ENCODE measurements around the gene BABAM2. TPM values are rescaled to one million over a fixed set of nuclear protein-coding genes. Genes with fewer than 3 reads are reported as not detected.

BABAM2 gene
- total RNA-seq, 1 donor = 42.0 TPM

DNA sequence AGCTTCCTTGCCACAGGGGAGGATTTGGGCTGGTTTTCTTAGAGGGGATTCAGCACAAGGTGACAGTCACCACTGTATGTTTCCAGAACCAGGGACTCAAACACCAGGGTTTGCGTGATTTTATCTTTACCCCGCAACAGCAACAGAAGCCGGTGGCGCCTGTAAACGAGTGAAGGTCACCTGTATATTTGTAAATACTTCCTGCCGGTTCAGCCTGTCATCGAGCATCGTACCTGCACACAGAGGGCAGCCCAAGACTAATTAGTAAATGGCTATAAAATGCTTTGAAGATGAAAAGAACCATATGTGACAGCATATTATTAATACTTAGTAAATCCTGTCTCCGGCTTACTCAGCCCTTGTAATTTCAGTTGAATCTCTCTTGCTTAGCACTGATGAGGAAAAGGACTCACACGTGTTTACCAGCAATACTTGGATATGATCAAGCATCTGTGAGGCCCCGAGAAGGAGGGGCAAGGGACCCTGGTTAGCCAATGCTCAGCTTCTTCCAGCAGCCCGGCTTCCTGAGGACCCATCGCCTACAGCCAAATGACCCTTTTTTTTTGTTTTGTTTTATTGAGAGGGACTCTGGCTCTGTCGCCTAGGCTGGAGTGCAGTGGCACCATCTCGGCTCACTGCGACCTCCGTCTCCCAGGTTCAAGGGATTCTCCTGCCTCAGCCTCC lies 450.8 kb downstream of the BABAM2 start:
- peak; percentile 55 for DNase-seq (ENCODE audit: insufficient read length, low spot score, missing footprints)
- Histone ChIP-seq H3K4me3 (ENCODE audit: insufficient read depth, low read length) (no peak overlapping the region), H2AFZ (ENCODE audit: low read length) (no peak overlapping the region), H3K79me2 (ENCODE audit: insufficient read depth, low read length) (no peaks in the 10 kb centered on the region), H3K27ac (ENCODE audit: low read depth, low read length) (no peak overlapping the region), H3K36me3 (ENCODE audit: insufficient read depth, low read length) (no peaks in the 10 kb centered on the region), H3K4me2 (ENCODE audit: insufficient read depth, low read length) (no peak overlapping the region), H3K9me3 (ENCODE audit: low read depth, low read length) (no peaks in the 10 kb centered on the region), H4K20me1 (ENCODE audit: insufficient read depth, low read length) (no peaks in the 10 kb centered on the region), H3K27me3 (ENCODE audit: insufficient read depth, low read length) (no peaks in the 10 kb centered on the region), H3K4me1 (ENCODE audit: insufficient read depth, low read length) (peaks cover 39% of the 10 kb centered on the region)
- TF ChIP-seq, protein P1, sequence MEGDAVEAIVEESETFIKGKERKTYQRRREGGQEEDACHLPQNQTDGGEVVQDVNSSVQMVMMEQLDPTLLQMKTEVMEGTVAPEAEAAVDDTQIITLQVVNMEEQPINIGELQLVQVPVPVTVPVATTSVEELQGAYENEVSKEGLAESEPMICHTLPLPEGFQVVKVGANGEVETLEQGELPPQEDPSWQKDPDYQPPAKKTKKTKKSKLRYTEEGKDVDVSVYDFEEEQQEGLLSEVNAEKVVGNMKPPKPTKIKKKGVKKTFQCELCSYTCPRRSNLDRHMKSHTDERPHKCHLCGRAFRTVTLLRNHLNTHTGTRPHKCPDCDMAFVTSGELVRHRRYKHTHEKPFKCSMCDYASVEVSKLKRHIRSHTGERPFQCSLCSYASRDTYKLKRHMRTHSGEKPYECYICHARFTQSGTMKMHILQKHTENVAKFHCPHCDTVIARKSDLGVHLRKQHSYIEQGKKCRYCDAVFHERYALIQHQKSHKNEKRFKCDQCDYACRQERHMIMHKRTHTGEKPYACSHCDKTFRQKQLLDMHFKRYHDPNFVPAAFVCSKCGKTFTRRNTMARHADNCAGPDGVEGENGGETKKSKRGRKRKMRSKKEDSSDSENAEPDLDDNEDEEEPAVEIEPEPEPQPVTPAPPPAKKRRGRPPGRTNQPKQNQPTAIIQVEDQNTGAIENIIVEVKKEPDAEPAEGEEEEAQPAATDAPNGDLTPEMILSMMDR (IDR thresholded peaks at IDR 0.05; ENCODE audit: extremely low read depth, low read depth, low read length) = no peak

DNA sequence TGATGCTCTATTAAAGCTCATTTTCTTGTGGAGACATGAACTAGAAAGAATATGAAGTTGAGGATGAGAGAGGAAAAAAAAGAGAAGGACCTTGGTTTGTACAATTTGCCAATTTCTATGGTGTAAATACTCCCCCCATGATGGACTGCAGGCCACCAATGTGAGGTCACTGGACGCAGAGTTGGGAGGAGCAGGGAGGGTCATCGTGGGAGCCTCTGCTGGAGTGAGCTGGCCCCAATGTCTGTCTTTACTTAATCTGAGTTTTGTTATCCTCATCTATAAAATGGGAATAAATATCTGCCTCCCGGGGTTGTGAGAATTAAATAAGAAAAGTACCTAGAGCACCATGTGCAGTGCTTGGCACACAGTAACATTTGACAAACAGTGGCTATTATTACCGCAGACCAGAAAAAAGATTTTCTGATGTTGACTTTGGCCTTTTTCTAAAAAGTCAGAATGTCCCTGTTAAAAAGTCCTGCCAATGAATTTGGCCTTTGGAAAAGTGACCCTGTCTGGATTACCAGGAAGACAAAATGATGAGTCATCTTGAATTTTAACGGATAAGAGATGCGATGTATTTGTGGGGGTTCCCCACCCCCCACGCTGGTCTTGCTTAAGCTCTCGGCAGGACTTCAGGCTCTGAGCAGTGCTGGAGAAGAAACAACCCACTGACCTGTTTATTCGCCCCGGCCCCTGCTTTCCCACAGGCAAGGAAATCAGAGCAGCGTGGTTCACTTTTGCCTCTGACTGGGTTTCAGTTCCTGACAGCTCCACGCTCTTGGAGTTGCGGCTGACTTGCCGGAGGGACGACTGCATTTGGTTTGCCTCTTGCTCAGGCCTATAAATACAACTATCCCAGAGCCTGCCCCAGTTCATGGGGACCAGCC lies 451.8 kb downstream of the BABAM2 start:
- no peaks in the 10 kb centered on the region for H3K79me2 ChIP-seq (ENCODE audit: insufficient read depth, low read length)
- TF ChIP-seq, protein P1 (IDR thresholded peaks at IDR 0.05; ENCODE audit: extremely low read depth, low read depth, low read length) = no peak
- H2AFZ ChIP-seq (ENCODE audit: low read length) = peak overlapping the region; percentile 39
- H3K4me1 ChIP-seq (ENCODE audit: insufficient read depth, low read length) = peaks cover 37% of the 10 kb centered on the region
- no peaks in the 10 kb centered on the region for H3K36me3 ChIP-seq (ENCODE audit: insufficient read depth, low read length)
- H3K27ac ChIP-seq (ENCODE audit: low read depth, low read length) = peak overlapping the region; percentile 70
- H3K4me3 ChIP-seq (ENCODE audit: insufficient read depth, low read length) = peak overlapping the region; percentile 17
- H3K4me2 ChIP-seq (ENCODE audit: insufficient read depth, low read length) = peak overlapping the region; percentile 56
- H3K27me3 ChIP-seq (ENCODE audit: insufficient read depth, low read length) = no peaks in the 10 kb centered on the region
- H4K20me1 ChIP-seq (ENCODE audit: insufficient read depth, low read length) = no peaks in the 10 kb centered on the region
- DNase-seq (ENCODE audit: insufficient read length, low spot score, missing footprints) = peak; percentile 96
- H3K9me3 ChIP-seq (ENCODE audit: low read depth, low read length) = no peaks in the 10 kb centered on the region

DNA sequence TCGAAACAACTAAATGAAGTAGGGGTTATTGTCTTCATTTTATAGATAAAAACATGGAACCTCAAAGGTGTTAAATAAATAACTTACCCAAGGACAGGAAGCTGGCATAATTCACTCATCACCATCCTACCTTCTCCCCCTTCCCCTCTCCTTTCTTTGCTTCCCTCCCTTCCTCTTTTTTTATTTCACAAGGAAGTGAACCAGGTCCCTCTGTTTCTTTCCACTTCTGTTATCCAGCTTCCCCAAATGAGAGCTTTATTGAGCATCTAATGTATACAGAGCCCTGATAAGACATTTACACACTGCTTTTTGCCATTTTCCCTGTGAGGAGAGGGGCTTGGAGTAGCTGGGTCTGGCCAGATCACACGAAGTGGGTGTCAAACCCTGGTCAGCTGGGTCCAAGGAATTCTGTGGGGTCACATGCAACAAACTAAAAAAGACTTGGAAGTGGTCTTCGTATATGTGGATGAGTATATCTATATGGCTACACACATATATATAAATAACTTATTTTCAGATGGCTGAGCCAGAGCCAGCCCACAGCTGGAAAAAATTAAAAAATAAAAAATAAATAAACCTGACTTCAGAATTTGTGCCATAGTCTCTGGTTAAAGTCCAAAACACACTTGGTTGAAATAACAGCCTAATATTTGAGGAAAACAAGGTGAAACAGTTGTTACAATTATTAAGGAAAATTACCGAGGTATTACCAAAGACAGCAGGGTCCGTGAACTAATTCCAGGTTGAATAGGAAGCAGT lies 452.8 kb downstream of the BABAM2 start:
- no peaks in the 10 kb centered on the region for H4K20me1 ChIP-seq (ENCODE audit: insufficient read depth, low read length)
- TF ChIP-seq, protein P1 (IDR thresholded peaks at IDR 0.05; ENCODE audit: extremely low read depth, low read depth, low read length) = no peak
- no peak overlapping the region for H2AFZ ChIP-seq (ENCODE audit: low read length)
- no peaks in the 10 kb centered on the region for H3K27me3 ChIP-seq (ENCODE audit: insufficient read depth, low read length)
- no peaks in the 10 kb centered on the region for H3K79me2 ChIP-seq (ENCODE audit: insufficient read depth, low read length)
- no peaks in the 10 kb centered on the region for H3K9me3 ChIP-seq (ENCODE audit: low read depth, low read length)
- peak overlapping the region; percentile 56 for H3K4me2 ChIP-seq (ENCODE audit: insufficient read depth, low read length)
- peaks cover 27% of the 10 kb centered on the region for H3K4me1 ChIP-seq (ENCODE audit: insufficient read depth, low read length)
- H3K4me3 ChIP-seq (ENCODE audit: insufficient read depth, low read length) = no peak overlapping the region
- H3K36me3 ChIP-seq (ENCODE audit: insufficient read depth, low read length) = no peaks in the 10 kb centered on the region
- peak; percentile 65 for DNase-seq (ENCODE audit: insufficient read length, low spot score, missing footprints)
- peak overlapping the region; percentile 70 for H3K27ac ChIP-seq (ENCODE audit: low read depth, low read length)

All from osteoblast (primary cell).